GM21529 (cell line): ENCODE data around the gene ZNF862.
"Not testable (repeated sequence)": the region's sequence is repeated elsewhere in the genome, so short reads cannot be mapped to it uniquely, and the experiment has no call there.

Experiments
- ATAC-seq: cut with Tn5 transposase; IDR thresholded peaks from one replicate; pipeline ENCODE4 v1.9.1; 2021; ENCODE audit not compliant: unreplicated experiment

The ZNF862 gene

GRCh38 chr7:149823631-149824199 lies 14.5 kb upstream of the ZNF862 start:
- ATAC-seq, result no peak

GRCh38 chr7:149824301-149824741 lies 13.9 kb upstream of the ZNF862 start:
- no peak for ATAC-seq

- no peak for ATAC-seq
These were observed 13.2 kb upstream of the ZNF862 start for GRCh38 chr7:149824748-149825566.

GRCh38 chr7:149825567-149826343 lies 12.4 kb upstream of the ZNF862 start:
- no peak for ATAC-seq

GRCh38 chr7:149826344-149827088 lies 11.7 kb upstream of the ZNF862 start:
- no peak for ATAC-seq

GRCh38 chr7:149827089-149827981 lies 10.8 kb upstream of the ZNF862 start:
- ATAC-seq, result no peak

GRCh38 chr7:149828357-149829309 lies 9.5 kb upstream of the ZNF862 start:
- ATAC-seq, result no peak

- ATAC-seq, result not testable (repeated sequence)
These were observed 7.6 kb upstream of the ZNF862 start for GRCh38 chr7:149830527-149830926.

- no peak for ATAC-seq
These were observed 7.0 kb upstream of the ZNF862 start for GRCh38 chr7:149830997-149831740.

- no peak for ATAC-seq
These were observed 6.4 kb upstream of the ZNF862 start for GRCh38 chr7:149831741-149832219.

GRCh38 chr7:149832332-149833041 lies 5.7 kb upstream of the ZNF862 start:
- ATAC-seq, result no peak

- no peak for ATAC-seq
These were observed 4.6 kb upstream of the ZNF862 start for GRCh38 chr7:149833495-149834130.

GRCh38 chr7:149834601-149835000 lies 3.6 kb upstream of the ZNF862 start:
- ATAC-seq, result no peak

- ATAC-seq, result no peak
These were observed 1.7 kb upstream of the ZNF862 start for GRCh38 chr7:149836434-149836833.

- ATAC-seq, result no peak
These were observed 481 bp upstream of the ZNF862 start for GRCh38 chr7:149837564-149838223.

GRCh38 chr7:149838992-149839408 lies 825 bp downstream of the ZNF862 start:
- no peak for ATAC-seq
